ENCODE data around the gene NCAM2.

DNA sequence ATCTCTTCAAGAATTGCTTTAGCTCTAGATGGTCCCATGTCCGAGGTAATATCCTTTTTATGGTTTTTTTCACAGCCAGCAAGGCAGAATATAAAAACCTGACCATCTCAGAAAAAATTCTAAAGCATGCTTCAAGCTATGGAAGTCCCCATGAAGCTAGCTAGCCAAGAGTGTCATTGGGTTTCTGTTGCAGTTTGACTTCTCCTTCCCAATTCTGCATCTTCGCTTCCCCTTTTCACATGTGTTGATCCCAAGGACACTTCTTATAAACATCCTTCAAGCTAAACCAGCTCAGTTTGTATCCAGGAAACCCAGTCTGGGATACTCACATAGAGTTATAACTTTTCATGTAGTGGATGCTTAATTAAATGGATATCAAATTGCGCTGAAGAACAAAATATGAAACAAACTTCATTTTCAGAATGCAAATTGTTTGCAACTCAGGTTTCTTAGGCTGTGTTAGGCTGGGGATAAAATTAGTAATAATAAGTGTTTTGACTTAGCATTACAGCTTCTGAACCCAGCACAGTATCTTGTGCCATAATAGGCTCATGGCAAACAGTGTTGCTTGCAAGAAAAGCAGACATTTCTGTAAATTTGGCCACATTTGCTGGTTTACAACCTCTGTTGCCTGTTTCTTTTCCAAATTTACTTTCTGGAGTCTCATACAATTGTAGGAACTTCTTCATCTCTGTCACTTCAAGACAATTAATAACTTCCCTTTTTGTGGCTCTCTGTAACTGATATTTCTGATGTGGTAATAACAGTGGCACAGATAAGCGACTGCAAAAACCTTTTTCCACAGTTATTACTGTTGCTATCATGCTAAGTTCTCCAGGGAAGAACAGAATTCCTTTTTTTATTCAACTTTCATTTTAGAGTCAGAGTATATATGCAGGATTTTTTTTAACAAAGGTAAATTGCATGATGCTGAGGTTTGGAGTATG is 53.2 kb downstream of the NCAM2 start:
- no peak for TF ChIP-seq CREB1 (IDR thresholded peaks at IDR 0.05; ENCODE audit: low read depth)
- TF ChIP-seq RAD21 (IDR thresholded peaks at IDR 0.05; ENCODE audit: low read depth), result no peak
- TF ChIP-seq FOXM1 (IDR thresholded peaks at IDR 0.05; ENCODE audit: borderline replicate concordance, low read depth), result no peak
- no peak for TF ChIP-seq TAF1 (IDR thresholded peaks at IDR 0.05; ENCODE audit: low read depth)
- no peak for TF ChIP-seq EP300 (IDR thresholded peaks at IDR 0.05; ENCODE audit: borderline replicate concordance)
- TF ChIP-seq CEBPB (IDR thresholded peaks at IDR 0.05), result no peak
- TF ChIP-seq NFIC (IDR thresholded peaks at IDR 0.05), result no peak
- TF ChIP-seq ZBTB7A (IDR thresholded peaks at IDR 0.05; ENCODE audit: low read depth), result no peak
- TF ChIP-seq, protein P1, sequence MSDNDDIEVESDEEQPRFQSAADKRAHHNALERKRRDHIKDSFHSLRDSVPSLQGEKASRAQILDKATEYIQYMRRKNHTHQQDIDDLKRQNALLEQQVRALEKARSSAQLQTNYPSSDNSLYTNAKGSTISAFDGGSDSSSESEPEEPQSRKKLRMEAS (IDR thresholded peaks at IDR 0.05), result no peak
- TF ChIP-seq, protein P2, sequence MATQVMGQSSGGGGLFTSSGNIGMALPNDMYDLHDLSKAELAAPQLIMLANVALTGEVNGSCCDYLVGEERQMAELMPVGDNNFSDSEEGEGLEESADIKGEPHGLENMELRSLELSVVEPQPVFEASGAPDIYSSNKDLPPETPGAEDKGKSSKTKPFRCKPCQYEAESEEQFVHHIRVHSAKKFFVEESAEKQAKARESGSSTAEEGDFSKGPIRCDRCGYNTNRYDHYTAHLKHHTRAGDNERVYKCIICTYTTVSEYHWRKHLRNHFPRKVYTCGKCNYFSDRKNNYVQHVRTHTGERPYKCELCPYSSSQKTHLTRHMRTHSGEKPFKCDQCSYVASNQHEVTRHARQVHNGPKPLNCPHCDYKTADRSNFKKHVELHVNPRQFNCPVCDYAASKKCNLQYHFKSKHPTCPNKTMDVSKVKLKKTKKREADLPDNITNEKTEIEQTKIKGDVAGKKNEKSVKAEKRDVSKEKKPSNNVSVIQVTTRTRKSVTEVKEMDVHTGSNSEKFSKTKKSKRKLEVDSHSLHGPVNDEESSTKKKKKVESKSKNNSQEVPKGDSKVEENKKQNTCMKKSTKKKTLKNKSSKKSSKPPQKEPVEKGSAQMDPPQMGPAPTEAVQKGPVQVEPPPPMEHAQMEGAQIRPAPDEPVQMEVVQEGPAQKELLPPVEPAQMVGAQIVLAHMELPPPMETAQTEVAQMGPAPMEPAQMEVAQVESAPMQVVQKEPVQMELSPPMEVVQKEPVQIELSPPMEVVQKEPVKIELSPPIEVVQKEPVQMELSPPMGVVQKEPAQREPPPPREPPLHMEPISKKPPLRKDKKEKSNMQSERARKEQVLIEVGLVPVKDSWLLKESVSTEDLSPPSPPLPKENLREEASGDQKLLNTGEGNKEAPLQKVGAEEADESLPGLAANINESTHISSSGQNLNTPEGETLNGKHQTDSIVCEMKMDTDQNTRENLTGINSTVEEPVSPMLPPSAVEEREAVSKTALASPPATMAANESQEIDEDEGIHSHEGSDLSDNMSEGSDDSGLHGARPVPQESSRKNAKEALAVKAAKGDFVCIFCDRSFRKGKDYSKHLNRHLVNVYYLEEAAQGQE (IDR thresholded peaks at IDR 0.05; ENCODE audit: low read depth), result no peak
- no peak for TF ChIP-seq TEAD4 (IDR thresholded peaks at IDR 0.05)
- no peak for TF ChIP-seq TCF12 (IDR thresholded peaks at IDR 0.05; ENCODE audit: low read depth)
- no peak for TF ChIP-seq YY1 (IDR thresholded peaks at IDR 0.05; ENCODE audit: low read depth)
